DOHH2 (cell line): ENCODE data around the gene P2RX3.

ENCODE experiments used
- CTCF ChIP-seq: fragments of 200-600 bp; sonication (generic); IDR thresholded peaks from one replicate; pipeline ENCODE4 v1.5.1; 2014; ENCODE audit warnings: antibody characterized with exemption, mild to moderate bottlenecking, low read depth, low read length; ENCODE audit not compliant: poor library complexity, severe bottlenecking
- EZH2phosphoT487 ChIP-seq: fragments of 200-600 bp; sonication (generic); IDR thresholded peaks from 2 replicates; pipeline ENCODE4 v1.6.1; 2017; ENCODE audit warnings: borderline replicate concordance, mild to moderate bottlenecking, antibody characterized with exemption, low read length, moderate library complexity, mixed read lengths

GRCh38 chr11:57303280-57303989 is 34.7 kb upstream of the P2RX3 start:
- TF ChIP-seq CTCF (no peak), EZH2phosphoT487 (no peak)
